Left renal pelvis (tissue), 4 donors: ENCODE measurements around the gene CD248. TPM values are rescaled to one million over a fixed set of nuclear protein-coding genes. Genes with fewer than 3 reads are reported as not detected.

ENCODE experiments used
- DNase-seq, 4 donors: peaks; one replicate each; pipeline ENCODE4 v3.0.0-alpha.2; 2013; ENCODE audit warnings: low read depth in 4 of 4, low spot score in 3 of 4
- polyA plus RNA-seq, 4 donors: library from polyadenylated mRNA; unstranded; fragments of 120-200 nt; gene quantifications; one replicate each; pipeline ENCODE4 v1.2.1, GENCODE V29; 2013; ENCODE audit not compliant: insufficient read length in 4 of 4

CD248 gene
- polyA plus RNA-seq, 4 donors = 66.3 to 240 (median 72.3) TPM

DNA sequence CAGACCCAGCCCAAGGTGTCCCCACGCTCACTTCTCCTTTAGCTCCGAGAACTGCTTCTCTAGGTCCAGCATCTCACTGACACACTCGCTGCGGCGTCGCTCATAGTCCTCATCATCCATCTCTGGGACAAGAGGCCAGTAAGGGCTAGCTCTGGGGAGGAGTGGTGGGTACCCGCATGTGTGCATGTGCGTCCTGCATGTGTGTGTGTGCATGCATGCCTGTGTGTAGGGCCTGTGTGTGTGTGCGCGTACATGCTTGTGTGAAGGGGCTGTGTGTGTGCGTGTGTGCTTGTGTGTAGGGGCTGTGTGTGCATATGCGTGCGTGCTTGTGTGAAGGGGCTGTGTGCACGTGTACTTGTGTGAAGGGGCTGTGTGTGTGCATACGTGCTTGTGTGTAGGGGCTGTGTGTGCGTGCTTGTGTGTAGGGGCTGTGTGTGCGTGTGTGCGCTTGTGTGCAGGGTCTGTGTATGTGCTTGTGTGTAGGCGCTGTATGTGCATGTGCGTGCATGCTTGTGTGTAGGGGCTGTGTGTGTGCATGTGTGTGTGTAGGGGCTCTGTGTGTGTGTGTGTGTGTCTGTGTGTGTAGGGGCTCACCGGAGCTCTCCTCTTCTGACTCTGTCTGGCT is 24.8 kb upstream of the CD248 start:
- no peak for DNase-seq

DNA sequence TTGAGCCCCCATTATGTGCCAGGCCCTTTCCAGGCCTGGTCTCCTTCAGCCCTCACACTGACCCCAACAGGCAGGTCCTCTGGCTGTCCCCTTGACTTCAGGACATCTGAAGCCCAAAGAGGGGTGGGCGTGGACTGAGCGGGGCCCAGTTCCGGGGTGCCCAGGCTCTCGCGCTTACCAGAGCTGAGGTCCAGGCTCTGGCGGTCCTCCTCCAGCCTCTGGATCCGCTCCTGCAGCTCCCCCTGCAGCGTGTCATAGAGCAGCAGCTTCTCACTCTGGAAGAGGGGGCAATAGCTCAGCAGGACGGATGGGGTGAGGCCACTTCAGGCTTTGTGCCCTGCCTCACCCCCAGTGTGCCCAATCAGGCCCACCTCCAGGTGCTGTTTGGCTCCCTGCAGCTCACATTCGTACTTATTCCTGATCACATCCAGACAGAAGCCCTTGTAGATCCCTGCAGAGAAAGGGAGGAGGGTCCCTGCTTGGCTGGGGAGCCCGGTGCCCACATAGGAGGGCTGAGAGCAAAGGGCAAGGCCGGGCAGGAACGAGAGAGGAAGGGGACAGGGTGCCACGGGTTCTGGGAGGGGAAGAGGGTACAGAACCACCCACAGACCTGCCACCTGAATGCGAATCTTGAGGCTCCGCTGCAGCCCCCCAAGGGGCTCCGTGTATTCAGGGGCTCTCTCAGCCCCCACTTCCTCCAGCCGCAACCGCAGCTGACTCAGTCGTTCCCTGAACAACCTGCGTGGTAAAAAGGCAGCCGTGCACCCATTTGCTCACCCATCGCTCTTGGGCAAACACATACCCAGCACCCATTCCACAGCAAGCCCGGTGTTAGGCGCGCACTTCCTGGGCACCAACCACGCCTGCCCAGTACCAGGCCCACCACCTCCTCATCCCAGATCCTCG is 24.0 kb upstream of the CD248 start:
- no peak for DNase-seq

DNA sequence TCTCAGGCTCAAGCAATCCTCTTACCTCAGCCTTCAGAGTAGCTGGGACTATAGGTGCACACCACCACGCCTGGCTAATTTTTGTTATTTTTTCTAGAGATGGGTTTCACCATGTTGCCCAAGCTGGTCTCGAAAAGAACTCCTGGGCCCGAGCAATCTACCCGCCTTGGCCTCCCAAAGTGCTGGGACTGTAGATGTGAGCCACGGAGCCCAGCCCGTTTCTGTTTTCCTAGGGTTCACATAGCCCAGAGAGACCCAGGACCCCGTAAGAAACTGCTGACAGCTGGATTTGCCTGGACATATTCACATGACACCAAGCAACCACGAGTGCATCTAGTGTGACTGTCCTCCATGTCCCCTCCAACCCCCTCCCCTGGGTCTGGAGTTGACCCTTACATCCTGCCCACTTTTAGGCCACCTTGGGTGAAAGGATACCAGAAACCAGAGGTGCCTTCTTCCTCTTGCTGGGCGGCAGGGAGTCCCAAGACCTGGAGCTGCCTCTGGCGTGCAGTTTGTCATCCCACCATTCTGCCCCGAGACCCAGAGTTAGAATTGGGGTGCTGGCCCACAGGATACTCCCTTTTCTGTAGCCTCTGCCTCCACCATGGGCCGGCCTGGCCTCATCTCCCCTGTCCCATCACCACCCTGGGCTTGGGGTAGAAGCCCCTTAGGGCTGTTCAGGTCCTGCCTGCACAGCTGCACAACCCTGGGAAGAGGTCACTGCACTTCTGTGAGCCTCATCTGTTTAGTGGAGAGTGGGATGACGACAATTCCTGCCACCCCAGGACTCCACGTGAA is 23.0 kb upstream of the CD248 start:
- DNase-seq = no peak

DNA sequence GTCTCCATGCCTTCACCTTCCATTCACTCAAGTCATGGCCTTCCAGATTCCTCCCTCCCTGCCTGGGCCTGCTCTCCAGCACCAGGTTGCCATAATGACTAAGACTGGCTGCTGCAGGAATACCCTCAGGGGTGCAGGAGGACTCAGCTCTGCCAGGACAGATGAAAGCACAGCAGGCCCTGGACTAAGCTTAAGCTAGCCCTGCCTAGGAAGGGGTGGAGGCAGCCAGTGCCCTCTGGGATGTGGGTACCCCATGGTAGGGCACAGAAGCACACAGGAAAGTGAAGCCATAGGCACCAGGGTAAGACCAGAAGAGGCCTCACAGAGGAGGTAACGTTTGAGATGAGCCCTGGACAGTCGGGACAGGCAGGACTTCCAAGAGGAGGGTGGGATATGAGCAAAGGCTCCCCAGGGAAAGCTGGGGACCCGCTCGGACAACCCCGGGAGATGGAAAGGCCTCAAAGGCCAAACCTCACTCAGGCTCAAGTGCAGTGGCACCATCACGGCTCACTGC is 22.4 kb upstream of the CD248 start:
- no peak for DNase-seq

DNA sequence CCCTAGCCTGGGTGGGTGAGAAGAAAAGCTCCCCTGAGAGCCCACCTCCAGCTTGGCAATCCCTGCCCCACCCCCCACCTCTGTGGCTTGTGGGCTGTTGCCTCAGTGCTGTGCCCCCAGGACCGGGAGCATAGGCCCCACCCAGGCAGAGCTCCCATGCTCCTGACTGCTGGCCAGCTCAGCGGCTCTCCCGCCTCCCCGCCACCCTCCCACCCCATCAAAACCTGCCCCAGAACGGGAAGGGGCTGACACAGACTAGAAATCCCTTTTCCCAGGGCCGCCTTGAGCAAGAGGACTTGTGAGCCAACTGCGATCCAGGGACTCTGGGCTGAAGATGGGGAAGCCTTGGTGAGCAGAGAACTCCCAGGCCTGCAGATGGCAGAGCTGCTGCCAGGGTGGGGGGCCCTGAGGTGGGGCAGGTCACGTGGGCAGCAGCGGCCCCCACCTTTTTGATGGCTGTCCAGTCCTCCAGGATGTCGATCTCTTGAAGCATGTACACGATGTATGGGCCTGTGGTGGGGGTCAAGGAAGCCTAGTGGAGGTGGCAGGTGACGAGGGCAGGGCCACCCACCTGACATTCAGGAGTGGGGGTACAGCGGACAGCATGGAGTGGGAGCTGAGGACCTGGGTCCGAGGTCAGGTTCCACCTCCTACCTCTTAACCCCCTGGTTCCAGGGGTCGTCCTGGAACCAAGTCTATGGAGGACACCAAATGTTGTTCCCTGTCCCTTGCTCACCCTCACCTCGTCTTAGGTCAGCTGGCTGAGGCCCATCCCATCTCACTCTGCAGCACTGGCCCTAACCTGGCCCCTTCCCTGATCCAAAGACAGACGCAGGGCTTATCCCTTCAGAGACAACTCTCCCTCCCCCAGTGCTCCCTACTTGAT is 21.7 kb upstream of the CD248 start:
- no peak for DNase-seq

DNA sequence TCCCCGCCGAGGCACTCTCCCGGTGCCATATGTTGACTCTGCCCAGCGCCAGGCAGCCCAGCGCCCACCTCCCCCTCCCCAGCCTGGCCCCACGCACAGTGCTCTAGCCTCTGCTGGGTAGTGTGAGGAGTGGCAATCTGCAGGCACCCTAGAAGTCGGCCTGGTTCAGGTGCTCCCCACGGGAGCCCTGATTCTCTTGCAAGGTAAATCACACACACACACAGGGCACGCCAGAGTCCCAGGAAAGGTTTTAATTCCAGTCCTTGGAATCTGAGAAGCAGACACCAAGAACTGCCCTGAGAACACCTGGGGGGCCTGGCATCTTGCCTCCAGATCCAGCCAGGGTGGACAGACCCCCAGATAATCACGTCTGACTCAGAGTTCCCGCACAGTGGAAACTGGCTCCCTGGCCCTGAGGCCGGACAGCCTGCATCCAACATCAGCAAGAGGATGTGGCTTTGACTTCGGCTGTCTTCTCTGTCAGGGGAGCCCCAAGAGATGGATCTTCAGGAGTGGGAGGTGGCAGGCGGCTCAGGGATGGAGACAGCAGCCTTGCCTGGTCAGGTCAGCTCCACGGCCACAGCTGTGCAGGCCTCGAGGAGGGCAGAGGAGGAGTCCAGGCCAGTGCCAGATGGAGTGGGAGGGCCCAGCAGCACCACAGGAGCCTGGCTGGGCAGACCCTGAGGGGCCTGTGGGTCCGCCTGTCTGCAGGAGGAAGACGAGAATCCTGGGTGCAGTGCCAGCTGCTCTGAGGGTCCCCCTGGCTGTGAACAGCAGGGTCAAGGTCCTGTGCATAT is 20.5 kb upstream of the CD248 start:
- no peak for DNase-seq

DNA sequence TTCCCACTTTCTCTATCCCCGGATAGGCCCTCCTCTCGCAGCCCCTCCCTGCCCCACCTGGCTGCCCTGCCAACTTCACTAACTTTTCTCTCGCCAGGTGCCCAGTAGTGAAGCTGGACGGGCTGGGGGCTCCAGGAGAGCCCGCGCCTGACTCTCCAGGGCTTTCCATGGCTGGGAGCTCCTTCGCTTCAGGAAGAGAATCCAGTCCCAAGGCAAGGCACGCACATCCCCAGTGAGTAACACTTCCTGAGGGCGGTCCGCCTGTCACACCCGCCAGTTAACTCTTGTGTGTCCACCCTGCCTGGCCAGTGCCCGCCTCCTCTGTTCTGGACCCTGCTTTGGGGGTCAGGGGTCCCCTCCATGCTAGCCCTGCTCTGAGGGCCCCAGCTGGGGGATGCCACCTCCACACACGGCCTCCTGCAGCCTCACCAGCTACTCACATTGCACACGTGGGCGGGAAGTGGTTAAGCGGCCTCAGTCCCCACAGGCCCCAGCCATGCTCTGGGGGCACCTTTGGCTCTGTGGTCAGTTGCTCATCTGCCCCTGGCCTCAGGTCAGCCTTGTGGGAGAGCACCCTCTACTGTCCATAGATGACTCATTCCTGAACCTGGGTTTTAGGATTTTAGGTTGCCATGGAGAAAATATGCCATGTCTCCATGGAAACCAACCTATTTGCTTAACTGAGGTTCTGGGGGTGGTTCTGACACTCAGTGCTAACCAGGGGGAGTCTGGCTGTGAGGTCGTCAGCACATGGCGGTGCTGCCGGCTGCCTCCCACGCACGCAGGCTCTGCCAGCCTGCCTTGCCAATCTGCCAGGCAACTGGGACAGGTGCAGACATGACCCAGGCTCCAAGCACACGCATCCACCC is 19.6 kb upstream of the CD248 start, which contains the start of gene RIN1:
Gene RIN1 (minus strand): TSS at position 201 of the 869 bp plus-strand sequence. CDS start 32 bp downstream, at position 169.
- DNase-seq = no peak

DNA sequence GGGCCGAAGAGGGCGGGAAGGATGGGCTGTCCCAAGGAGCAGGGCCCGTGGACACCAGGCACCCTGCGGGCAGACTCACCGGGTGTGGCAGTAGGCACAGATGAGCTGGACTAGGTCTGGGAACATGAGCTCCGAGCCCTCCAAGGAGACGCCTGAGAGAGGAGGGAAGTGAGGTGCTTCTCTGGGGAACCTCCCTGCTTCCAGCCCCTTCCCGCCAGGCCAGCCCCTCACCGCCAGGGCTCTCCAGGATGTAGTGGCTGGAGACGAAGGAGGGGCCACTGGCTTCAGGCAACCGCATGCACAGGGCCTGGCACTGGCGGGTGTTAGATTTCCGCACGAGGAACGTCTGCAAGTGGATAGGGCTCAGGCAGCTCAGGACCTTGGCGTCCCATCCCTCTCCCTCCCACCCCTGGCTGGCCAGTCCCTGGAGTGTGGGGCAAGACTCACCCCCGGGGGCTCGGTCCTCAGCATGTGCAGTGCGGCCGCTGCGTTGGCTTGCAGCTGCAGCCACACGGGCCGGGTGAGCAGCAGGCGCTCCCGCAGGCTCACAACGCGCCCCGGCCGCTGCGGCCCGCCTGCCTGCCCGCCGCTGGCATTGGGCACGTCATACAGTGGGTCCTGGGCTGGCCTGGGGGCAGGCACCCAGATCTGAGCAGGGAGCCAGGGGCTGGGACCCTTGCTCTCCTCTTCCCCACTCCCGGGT is 18.8 kb upstream of the CD248 start:
- DNase-seq = no peak

DNA sequence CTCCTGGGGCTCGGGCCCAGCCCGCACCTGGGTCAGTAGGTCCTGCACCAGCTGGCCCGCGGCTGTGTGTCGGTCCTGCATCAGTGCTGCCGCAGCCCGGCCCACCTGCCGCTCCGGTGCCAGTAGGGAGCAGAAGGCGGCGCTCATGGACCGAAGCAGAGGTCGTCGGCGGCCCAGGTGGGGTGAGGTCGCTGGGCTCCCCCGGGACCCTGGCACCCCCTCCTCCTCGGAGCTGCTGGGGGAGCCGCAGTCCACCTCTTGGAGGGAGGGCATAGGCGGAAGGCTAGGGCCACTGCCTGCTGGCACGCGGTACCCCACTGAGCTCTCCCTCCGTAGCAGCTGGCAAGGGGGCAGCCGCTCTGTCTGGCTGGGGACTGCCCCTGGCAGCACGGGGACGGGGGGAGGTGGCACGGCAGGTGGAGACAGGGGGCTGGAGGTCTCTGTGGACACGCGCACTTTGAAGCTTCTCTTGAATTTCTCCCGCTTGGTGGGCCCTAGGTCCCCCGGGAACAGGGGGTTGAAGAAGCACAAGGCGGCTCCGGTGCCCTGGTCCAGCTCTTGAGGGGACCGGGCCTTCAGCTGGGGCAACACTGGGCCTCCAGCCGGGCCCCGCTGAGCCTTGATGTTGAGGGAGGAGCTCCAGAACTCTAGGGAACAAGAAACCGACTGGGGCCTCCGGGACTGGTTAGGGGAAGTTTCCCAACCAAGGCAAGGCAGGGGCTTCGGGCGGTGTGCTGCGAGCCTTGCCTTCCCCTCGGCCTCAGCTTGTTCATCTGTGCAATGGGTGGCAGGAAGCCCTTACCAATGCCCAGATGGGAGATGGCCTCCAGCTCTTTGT is 18.0 kb upstream of the CD248 start:
- DNase-seq = no peak

DNA sequence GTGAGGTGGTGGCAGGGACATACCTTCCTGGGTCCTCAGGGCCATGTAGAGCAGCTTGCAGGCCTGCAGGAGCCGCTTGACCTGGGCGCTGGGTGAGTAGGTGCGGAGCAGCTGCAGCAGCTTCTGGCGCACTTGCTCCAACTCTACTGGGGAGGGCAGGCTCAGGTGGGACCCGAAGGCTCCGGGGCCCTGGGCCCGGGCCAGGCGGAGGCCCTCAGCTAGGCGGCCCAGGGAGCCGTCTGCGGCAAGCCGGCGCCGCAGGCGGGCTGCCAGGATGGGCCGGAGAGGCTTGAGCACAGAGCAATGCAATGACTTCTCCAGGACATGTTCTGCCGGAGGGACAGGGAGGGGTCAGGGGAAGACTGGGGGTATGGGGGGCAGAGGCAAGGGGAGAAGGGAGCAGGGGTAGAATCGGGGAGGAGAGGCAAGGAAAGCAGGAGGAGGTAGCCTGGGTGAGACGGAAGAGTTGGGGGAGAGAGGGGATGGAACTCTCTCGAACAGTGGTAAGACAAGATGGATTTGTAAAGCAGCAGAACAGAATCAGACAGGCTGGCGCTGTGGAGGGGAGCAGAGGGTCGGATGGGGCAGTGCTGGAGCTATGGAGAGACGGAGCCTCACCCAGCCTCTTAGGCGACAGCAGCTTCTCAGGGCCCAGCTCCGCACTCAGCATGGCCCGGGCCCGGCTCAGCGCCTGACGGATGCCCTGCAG is 17.2 kb upstream of the CD248 start:
- DNase-seq = no peak

DNA sequence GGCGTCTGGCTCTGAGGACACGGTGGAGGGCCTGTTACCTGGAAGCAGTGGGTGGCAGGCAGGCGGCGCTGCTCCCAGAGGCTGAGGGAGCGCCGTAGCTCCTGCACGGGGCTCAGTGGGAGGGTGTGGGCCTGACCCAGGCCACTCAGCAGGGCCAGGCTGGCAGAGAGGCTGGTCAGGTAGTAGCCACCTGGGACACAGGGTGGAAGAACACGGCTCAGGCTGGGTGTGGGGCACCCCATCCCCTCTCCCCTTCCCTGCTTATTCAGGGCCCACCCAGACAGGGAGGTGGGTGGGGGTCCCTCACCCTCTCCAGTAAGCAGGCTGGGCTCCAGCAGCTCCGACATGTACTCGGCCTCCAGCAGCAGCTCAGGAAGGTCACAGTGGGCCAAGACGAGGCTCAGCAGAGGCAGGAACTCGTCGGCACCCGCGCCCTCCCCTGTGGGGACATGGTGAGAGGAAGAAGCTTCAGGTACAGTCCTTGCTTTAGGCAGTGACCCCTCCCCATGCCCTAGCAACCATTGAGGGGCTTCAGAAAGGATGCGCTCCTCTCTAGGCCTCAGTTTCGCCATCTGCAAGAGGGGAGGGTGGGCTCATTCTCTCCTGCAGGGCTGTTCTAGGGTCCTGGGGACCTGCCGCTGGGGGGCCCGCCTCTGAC is 16.5 kb upstream of the CD248 start:
- no peak for DNase-seq

DNA sequence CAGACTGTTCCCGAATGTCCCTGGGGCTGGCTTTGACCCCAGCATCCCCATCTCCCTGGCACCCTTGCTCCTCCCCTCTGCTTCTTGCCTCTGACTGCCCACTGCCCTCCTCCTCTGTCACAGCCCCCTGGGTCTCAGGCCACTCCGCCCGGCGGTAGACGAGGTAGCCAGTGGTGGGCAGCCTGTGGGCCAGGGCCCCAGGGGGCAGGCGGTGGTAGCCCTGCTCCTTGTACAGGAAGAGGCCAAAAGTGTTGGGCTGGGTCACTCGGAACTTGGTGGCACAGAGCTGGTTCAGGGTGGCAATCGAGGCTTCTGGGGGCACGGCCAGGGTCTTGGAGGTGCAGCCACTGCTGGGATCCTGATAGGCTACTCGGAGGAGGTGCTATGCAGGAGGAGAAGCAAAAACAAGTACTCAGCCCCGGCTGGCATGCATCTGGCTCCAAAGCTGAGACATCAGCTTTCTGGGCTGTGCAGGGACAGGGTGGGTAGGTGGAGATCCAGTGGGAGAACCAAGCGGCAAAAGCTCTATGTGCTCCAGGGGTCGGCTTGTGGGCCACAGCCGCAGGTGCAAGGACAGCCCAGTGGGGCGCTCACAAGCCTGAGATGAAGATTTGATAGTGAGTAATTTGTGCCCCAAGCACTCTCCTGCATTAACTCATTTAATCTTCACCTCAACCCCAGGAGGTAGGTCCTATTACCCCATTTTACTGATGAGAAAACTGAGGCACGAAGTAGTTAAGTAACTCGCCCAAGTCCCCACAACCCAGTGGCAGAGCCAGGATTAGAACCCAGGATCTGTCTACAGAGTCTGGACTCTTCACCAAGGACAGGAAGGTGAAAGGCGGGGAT is 15.8 kb upstream of the CD248 start:
- no peak for DNase-seq

DNA sequence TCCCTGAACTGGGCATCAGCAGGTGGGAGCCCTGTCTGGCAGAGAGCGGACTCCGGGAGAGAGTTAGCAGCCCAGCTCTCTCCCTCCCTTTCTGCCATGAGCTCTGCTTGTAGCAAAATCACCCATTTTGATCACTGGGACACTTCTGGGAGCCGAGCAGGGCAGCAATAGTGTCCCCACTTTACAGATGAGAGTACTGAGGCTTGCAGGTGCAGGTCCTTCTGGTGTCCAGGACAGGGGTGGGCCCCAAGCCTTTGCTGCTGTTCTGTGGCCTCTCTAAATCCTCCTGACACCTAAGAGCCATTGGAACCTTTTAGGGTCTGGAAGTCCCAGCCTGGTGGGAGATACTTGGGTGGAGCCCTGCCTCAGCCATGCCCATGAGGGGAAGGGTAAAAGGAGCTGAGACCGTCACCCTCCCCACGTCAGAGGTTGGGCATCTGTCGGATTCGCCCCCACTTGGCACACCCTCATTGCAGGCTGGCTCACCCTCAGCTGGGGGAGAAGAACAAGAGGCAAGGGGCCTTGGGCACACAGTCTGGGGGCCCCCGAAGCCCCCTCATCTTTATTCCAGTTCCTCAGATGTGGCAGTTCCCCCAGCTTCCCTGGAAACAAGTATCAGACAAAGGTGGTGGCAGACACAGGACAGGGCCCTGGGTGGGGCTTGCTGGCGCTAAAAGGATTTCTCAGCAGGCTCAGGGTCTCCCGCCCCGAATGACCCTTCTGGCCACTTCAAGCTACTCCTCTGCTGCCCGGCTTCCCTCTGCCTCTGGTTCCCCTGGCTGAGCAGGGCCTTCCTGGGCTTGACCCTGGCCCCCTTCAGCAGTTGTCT is 14.9 kb upstream of the CD248 start:
- DNase-seq = no peak

DNA sequence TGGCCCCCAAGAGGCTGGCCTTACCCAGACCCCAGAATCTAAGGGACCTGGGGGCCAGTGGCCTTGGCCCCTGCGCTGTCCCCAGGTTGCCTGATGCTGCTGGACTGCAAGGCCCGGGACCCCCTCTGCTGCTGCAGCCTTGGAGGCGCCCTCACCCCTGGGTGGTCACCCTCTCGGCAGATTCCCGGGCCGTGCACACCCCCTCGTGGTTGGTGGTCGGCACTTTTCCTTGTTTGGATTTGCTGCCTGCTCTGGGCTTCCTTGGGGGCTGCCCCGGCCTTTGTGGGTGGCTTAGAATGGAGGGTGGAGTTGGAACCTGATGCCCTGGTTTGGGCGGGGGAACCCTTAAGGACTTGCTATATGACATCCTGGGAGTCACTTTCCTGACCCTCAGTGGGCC is 14.1 kb upstream of the CD248 start:
- DNase-seq = no peak
